ENCODE data around the gene PDCD5. TPM values are rescaled to one million over a fixed set of nuclear protein-coding genes. Genes with fewer than 3 reads are reported as not detected.
"Not testable (repeated sequence)": the region's sequence is repeated elsewhere in the genome, so short reads cannot be mapped to it uniquely, and the experiment has no call there.

PDCD5 gene
- total RNA-seq, 4 donors from 2014 or later = 64.9 to 88.5 (median 79.3) TPM

- no peak for DNase-seq (ENCODE audit: low spot score in 2 of 2)
- Histone ChIP-seq H3K27me3 (no peaks in the 10 kb centered on the region), H3K27ac (no peak overlapping the region), H3K4me3 (no peak overlapping the region), H3K36me3 (no peaks in the 10 kb centered on the region), H3K9me3 (no peaks in the 10 kb centered on the region), H3K4me1 (no peaks in the 10 kb centered on the region)
- TF ChIP-seq EP300 (IDR thresholded peaks at IDR 0.05) (no peak), CTCF (IDR thresholded peaks at IDR 0.05) (no peak), POLR2A (IDR thresholded peaks at IDR 0.05) (no peak)
- 61 to 70% methylated on average over 10 of the region's 10 CpGs for WGBS, 2 donors
Measured at GRCh38 chr19:32558607-32559228, 22.3 kb upstream of the PDCD5 start.

- no peak for DNase-seq (ENCODE audit: low spot score in 2 of 2)
- WGBS, 2 donors = 89 to 93% methylated on average over 9 of the region's 9 CpGs
- Histone ChIP-seq H3K36me3 (no peaks in the 10 kb centered on the region), H3K9me3 (no peaks in the 10 kb centered on the region), H3K4me1 (no peaks in the 10 kb centered on the region), H3K4me3 (no peak overlapping the region), H3K27ac (no peak overlapping the region), H3K27me3 (peaks cover 0 to 15% of the 10 kb centered on the region in 2 donors)
- no peak for TF ChIP-seq EP300 (IDR thresholded peaks at IDR 0.05)
Measured at GRCh38 chr19:32563761-32564160, 17.2 kb upstream of the PDCD5 start.

GRCh38 chr19:32566246-32566830 is 14.7 kb upstream of the PDCD5 start:
- Histone ChIP-seq H3K27me3 (peaks cover 0 to 25% of the 10 kb centered on the region in 2 donors), H3K27ac (no peak overlapping the region), H3K4me1 (no peaks in the 10 kb centered on the region), H3K4me3 (no peak overlapping the region), H3K36me3 (no peaks in the 10 kb centered on the region), H3K9me3 (no peaks in the 10 kb centered on the region)
- TF ChIP-seq POLR2A (IDR thresholded peaks at IDR 0.05) (no peak), CTCF (IDR thresholded peaks at IDR 0.05) (no peak), EP300 (IDR thresholded peaks at IDR 0.05) (no peak)
- no peak for DNase-seq (ENCODE audit: low spot score in 2 of 2)
- WGBS, 2 donors = 62 to 79% methylated on average over 5 of the region's 5 CpGs

- no peak for DNase-seq (ENCODE audit: low spot score in 2 of 2)
- WGBS, 2 donors = 90 to 94% methylated on average over 9 of the region's 9 CpGs
- TF ChIP-seq POLR2A (IDR thresholded peaks at IDR 0.05) (no peak), EP300 (IDR thresholded peaks at IDR 0.05) (no peak), CTCF (IDR thresholded peaks at IDR 0.05) (no peak)
Measured at GRCh38 chr19:32567486-32567885, 13.5 kb upstream of the PDCD5 start.

GRCh38 chr19:32570081-32570785 is 10.8 kb upstream of the PDCD5 start:
- H3K9me3 ChIP-seq = no peaks in the 10 kb centered on the region
- no peaks in the 10 kb centered on the region for H3K4me1 ChIP-seq
- 34 to 35% methylated on average over 15 of the region's 15 CpGs for WGBS, 2 donors
- peak in 1 of 2 donors; percentile 36 for DNase-seq (ENCODE audit: low spot score in 2 of 2)
- H3K4me3 ChIP-seq = no peak overlapping the region
- H3K27me3 ChIP-seq = peaks cover 0 to 25% of the 10 kb centered on the region in 2 donors
- TF ChIP-seq POLR2A (IDR thresholded peaks at IDR 0.05) (no peak), CTCF (IDR thresholded peaks at IDR 0.05) (peak; percentile 18 to 57 (median 42))
- no peak overlapping the region for H3K27ac ChIP-seq
- no peaks in the 10 kb centered on the region for H3K36me3 ChIP-seq

More at GRCh38 chr19:32567486-32567885, 13.5 kb upstream of the PDCD5 start:
- Histone ChIP-seq H3K9me3 (no peaks in the 10 kb centered on the region), H3K36me3 (no peaks in the 10 kb centered on the region), H3K4me3 (no peak overlapping the region), H3K27me3 (peaks cover 0 to 25% of the 10 kb centered on the region in 2 donors), H3K27ac (no peak overlapping the region), H3K4me1 (no peaks in the 10 kb centered on the region)

GRCh38 chr19:32571471-32572075 is 9.4 kb upstream of the PDCD5 start:
- not testable (repeated sequence) for H3K36me3 ChIP-seq; H3K4me3 ChIP-seq; H3K9me3 ChIP-seq; H3K4me1 ChIP-seq; DNase-seq (ENCODE audit: low spot score in 2 of 2); H3K27ac ChIP-seq
- H3K27me3 ChIP-seq = peaks cover 0 to 25% of the 10 kb centered on the region in 2 donors
- 77 to 87% methylated on average over 6 to 24 of the region's 36 CpGs for WGBS, 2 donors

- peaks cover 0 to 15% of the 10 kb centered on the region in 2 donors for H3K27me3 ChIP-seq
- 65 to 74% methylated on average over 21 of the region's 21 CpGs for WGBS, 2 donors
Measured at GRCh38 chr19:32572700-32573491, 8.1 kb upstream of the PDCD5 start.

More at GRCh38 chr19:32572700-32573491, 8.1 kb upstream of the PDCD5 start:
- not testable (repeated sequence) for H3K36me3 ChIP-seq; H3K9me3 ChIP-seq; H3K4me3 ChIP-seq; DNase-seq (ENCODE audit: low spot score in 2 of 2); H3K4me1 ChIP-seq; H3K27ac ChIP-seq

Data from tibial nerve (tissue), 4 donors.